Measurements from ENCODE around the gene ADAMTS13.

The ADAMTS13 gene

DNA sequence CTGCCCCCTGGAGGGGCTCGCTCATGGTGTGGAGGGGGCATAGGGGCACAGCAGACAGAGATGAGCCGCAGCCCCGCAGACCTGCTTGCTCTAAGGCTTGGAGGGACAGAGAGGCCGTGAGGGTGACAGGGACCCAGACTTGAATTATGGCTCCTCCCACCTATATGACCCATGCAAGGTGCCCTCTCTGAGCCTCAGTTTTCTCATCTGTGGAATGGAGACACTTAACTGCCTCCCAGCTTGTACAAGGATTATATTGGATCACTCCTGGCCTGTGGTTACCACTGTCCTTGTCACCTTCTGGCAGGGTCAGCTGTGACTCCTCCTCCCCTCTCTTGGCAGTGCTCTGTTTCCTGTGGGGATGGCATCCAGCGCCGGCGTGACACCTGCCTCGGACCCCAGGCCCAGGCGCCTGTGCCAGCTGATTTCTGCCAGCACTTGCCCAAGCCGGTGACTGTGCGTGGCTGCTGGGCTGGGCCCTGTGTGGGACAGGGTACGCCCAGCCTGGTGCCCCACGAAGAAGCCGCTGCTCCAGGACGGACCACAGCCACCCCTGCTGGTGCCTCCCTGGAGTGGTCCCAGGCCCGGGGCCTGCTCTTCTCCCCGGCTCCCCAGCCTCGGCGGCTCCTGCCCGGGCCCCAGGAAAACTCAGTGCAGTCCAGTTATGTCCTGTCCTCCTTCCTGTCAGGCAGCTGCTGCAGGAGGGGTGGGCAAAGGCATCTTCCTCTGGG lies 32.9 kb downstream of the ADAMTS13 start:
- no peak for DNase-seq (ENCODE audit: low spot score)

DNA sequence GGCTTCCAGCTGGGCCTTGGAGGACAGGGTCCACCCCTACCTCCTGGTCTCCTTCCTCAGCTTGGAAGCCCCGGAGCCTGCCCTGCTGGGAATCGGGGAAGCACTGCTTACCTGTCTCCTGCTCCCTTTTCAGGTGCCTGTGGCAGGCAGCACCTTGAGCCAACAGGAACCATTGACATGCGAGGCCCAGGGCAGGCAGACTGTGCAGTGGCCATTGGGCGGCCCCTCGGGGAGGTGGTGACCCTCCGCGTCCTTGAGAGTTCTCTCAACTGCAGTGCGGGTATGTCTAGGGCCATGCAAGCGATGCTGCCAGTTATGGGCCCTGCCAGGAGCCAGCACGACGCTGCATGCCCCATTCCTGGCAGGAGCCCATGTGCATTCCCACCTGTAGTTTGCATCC lies 33.8 kb downstream of the ADAMTS13 start:
- no peak for DNase-seq (ENCODE audit: low spot score)

GRCh38 chr9:133456409-133456808 lies 34.2 kb downstream of the ADAMTS13 start:
- no peak for DNase-seq (ENCODE audit: low spot score)

DNA sequence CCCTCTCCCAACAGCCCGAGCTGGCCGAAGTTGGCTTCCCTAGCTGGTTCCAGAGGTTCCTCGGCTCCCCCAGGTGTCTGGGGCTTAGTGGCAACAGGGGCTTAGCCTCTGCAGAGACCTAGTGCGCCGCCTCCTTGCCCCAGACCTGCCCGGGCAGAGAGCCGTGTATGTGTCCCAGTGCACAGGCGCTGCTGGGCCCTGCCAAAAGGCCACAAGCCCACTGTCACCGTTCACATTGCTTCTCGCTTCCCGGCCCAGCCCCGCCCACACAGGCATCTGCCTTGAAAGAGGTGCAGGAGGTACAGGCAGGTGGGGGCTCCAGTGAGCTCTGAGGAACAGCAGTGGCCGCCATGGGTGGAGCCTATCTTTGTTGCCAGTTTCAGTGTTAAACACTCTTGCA lies 35.1 kb downstream of the ADAMTS13 start:
- no peak for DNase-seq (ENCODE audit: low spot score)

DNA sequence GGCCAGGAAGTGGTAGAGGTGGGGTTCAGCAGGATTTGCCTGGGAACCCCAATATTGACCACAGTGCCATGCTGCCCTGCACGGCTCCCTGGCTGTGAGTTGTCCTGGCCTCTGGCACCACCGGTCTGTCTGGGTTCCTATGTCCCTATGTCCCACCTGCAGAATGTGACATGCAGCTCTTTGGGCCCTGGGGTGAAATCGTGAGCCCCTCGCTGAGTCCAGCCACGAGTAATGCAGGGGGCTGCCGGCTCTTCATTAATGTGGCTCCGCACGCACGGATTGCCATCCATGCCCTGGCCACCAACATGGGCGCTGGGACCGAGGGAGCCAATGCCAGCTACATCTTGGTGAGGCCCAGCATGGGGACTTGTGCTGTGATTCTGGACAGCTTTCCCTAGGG lies 35.6 kb downstream of the ADAMTS13 start:
- no peak for DNase-seq (ENCODE audit: low spot score)

DNA sequence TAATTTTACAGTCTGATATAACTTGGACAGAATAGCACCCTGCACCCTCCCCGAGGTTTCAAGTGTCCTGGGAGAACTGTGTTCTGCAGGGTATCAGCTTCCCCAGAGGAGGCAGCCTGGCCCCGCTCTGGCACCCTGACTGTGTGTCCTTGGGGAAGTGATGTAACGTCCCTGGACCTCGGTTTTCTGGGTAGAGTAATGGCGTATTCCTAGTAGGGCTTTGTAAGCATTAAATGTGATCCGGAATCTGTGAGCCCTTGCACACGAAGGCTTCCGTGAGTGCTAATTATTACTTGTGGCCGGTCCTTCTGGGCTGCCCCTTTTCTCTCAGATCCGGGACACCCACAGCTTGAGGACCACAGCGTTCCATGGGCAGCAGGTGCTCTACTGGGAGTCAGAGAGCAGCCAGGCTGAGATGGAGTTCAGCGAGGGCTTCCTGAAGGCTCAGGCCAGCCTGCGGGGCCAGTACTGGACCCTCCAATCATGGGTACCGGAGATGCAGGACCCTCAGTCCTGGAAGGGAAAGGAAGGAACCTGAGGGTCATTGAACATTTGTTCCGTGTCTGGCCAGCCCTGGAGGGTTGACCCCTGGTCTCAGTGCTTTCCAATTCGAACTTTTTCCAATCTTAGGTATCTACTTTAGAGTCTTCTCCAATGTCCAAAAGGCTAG lies 36.6 kb downstream of the ADAMTS13 start:
- no peak for DNase-seq (ENCODE audit: low spot score)

- DNase-seq (ENCODE audit: low spot score) = peak; percentile 98
These were observed 37.6 kb downstream of the ADAMTS13 start, which contains the start of gene CACFD1 for GRCh38 chr9:133459476-133460404. Gene CACFD1, plus strand, starts transcription at chr9:133459978. Its CDS starts 89 bp downstream, at chr9:133460067.

DNA sequence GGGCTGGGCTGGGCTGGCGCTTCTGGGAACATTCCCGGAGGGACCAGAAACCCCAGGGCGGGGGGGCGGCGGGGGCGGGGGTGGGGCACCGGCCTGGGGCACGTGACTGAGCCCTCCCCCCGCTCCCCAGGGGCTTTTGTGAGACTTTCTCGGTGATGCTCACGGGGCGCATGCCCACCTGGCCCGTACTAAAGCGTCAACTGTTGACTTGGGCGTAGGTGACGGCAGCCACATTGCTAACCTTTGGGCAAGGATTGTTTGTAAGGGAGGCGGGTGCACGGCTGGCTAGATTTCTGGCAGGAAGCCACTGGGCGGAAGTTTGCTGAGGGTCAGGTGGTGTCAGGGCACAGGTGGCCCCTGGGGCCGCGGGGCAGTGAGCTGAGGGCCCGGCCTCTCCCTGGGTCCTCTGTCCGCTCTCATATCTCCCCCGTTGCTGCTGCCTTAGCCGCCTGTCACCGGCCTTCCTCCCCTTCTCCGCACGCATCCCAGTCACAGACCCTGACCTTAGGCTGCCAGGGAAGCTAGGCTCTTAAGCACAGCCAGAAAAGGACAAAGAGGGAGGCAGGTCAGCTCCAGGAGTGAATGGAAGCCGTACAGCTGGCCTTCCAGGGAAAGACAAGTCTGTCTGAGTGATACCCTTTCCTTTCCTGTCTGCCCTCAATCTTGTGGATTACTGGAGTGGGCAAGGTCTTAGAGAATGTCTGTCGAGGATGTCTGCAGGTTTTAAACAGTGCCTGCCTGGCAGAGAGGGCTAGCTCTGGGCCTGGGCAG lies 38.4 kb downstream of the ADAMTS13 start:
- DNase-seq (ENCODE audit: low spot score) = peak; percentile 88

DNA sequence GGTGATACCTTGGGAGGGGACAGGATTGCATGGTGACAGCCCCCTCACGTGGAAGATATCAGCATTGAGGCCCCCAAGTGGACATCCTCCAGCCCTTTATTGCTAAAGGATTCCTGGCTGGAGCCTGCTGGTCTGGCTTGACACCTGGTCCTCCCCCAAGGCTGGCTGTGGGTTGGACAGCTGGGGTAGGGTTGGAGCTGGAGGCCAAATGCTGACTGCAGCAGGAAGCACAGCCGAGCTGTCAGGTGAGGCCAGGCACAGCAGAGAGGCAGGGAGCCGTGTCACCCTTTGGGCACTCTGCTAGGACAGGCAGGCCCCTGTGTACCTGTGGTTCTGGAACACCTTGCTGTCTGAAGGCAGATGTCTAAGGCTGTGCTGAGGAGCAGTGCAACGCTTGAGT lies 39.8 kb downstream of the ADAMTS13 start:
- no peak for DNase-seq (ENCODE audit: low spot score)

GRCh38 chr9:133463234-133463863 lies 41.2 kb downstream of the ADAMTS13 start:
- peak; percentile 40 for DNase-seq (ENCODE audit: low spot score)

- DNase-seq (ENCODE audit: low spot score) = no peak
These were observed 41.9 kb downstream of the ADAMTS13 start for GRCh38 chr9:133463864-133464615.

DNA sequence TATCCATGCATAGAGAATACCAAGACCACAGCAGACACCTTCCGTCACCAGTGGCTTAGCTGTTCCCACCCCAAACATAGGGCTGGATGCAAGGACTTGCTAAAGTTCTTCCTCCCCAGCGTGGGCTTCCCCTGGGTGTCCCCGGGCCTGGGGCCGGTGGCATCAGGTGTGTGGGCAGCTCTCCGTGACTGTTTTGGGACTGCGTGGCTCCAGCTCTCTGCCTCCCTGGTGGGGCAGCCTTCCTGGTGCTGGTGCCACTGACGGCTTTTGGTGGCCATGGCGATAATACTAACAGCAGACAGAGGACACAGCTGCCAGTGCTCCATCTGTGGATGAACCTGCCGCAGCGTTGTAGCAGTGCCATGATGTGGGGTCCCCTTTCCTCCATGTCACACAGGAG lies 42.5 kb downstream of the ADAMTS13 start:
- no peak for DNase-seq (ENCODE audit: low spot score)

DNA sequence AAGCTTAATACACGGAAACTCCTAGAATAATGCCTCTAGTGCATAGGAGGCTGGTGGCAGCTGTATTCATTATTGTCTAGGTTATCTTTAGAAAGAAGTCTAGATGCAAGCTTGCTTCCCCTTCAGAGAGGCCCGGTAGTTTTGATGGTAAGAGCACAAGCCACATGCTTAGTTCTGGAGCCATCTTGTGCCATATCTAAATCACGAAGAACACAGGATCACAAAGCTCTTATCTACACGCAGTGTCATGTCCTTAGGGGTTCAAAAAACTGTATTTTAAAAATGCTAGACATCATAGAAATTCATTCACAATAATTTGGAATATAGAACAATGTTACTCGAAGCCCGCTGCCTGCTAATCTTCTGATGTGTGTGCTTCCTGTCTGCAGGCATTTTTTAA lies 43.8 kb downstream of the ADAMTS13 start:
- DNase-seq (ENCODE audit: low spot score) = no peak

DNA sequence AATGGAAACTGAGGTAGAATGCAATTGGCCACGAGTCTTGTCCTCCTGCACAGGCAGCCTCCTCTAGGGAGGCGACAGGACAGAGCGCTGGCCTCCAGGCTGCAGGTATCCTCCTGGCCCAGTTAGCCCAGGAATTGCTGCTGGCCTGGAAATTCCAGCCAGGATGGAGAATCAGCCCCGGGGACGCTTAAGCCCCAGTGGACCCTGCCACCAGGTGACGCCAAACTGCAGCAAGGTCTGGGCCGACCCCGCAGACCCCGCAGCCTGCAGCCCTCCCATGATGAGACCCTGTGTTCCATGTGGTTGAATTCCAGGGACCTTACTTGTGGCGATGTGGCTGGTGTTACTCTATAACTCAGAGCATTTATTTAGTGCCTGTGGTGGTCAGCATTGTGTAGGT lies 44.9 kb downstream of the ADAMTS13 start:
- DNase-seq (ENCODE audit: low spot score) = no peak

DNA sequence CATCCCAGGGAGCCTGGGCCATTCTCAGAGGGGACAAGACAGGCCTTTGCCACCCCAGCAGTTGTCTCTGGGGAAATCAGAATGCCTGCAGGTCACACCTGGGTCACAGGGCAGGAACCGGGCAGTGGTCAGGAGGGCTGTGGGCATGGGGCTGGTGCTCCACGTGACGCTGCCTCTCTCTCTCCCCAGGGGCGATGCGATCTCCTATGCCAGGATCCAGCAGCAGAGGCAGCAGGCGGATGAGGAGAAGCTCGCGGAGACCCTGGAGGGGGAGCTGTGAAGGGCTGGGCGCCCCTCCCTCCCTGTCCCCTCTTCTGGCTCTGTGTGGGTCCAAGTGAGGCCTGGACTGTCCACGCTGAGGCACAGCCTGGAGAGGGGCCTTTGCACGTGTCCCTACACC lies 46.2 kb downstream of the ADAMTS13 start:
- no peak for DNase-seq (ENCODE audit: low spot score)

DNA sequence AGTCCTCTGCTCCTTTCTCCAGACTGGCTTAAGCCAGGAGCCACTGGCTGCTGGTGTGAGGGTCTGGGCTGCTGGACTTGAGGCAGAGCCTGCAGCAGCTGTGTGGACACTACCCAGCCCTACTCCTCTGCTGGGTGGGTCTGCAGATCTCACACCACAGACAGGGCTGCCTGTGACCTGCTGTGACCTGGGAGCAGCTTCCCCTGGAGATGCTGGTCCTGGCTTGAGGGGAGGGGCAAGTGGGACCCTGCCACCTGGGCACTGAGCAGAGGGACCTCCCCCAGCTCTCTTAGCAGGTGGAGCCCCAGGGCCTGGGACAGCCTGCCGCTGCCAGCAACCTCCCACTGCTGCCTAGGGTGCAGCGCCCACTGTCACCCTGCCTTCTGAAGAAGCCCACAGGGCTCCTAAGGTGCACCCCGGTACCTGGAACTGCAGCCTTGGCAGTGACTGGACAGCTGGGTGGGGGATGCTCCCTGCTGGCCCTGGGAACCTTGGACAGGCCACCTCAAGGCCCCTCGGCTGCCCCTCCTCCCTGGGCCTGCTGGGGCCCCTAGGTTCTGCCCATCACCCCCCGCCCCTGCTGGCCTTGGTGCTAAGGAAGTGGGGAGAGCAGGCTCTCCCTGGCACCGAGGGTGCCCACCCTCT lies 46.7 kb downstream of the ADAMTS13 start:
- no peak for DNase-seq (ENCODE audit: low spot score)

GRCh38 chr9:133470427-133470924 lies 48.3 kb downstream of the ADAMTS13 start:
- no peak for DNase-seq (ENCODE audit: low spot score)

- DNase-seq (ENCODE audit: low spot score) = no peak
These were observed 48.8 kb downstream of the ADAMTS13 start for GRCh38 chr9:133470988-133471387.

- DNase-seq (ENCODE audit: low spot score) = no peak
These were observed 49.5 kb downstream of the ADAMTS13 start for GRCh38 chr9:133471551-133472276.

Measured in germinal center (tissue), 1 donor.